K562 (cell line): ENCODE measurements around the gene PSMD11. TPM values are rescaled to one million over a fixed set of nuclear protein-coding genes. Genes with fewer than 3 reads are reported as not detected.
A peak's percentile ranks its signal among the peaks of the same experiment; 100 is the strongest.

Experiments used
- ATAC-seq: fragments of 200-7000 bp; cut with Tn5 transposase; 3 replicates; pipeline ENCODE4 v1.9.1; 2020; ENCODE audit warnings: moderate library complexity
- BruUV-seq: library from RNA; stranded (reverse); fragments of 400-500 nt; replicated peaks from 2 replicates; lab custom pipeline; 2021; lab: Mats Ljungman, UMichigan
- CTCF ChIA-PET: fragments of 300-600 bp; formaldehyde crosslinking; extraction: SDS; loops from one replicate; lab custom pipeline; 2021; ENCODE audit warnings: low intra/inter-chr PET ratio; lab: Yijun Ruan, JAX
- POLR2A ChIA-PET: fragments of 300-600, 350-650 bp; sonication (Branson Sonifier 250); formaldehyde crosslinking; extraction: SDS; loops from one replicate; lab custom pipeline; 2021; ENCODE audit warnings: antibody characterized with exemption, inconsistent platforms; lab: Yijun Ruan, JAX
- DNase-seq, 4 experiments: peaks; one replicate each; pipeline versions ENCODE4 v3.0.0 to v3.0.0-alpha.2; 2011 to 2018; ENCODE audit warnings: low spot score in 3 of 4, mixed read lengths in 3 of 4; ENCODE audit errors: extremely low read depth in 1 of 4
- FAIRE-seq: peaks from 2 replicates; lab custom pipeline; 2011; peaks lifted over from hg19 to GRCh38; lab: Jason Lieb, UNC
- H2AFZ ChIP-seq: 2 replicates; pipeline ENCODE4 v1.6.0; 2011; ENCODE audit warnings: low read depth, low read length, control low read depth, inconsistent platforms
- H3K27ac ChIP-seq: fragments of 200-600 bp; 3 replicates; pipeline ENCODE4 v1.8.0; 2011; ENCODE audit warnings: low read depth, mild to moderate bottlenecking, control low read depth, inconsistent platforms, low read length, moderate library complexity, mixed read lengths; ENCODE audit errors: extremely low read depth
- H3K27me3 ChIP-seq, 2 experiments: fragments of 300-600 bp in 1 of 2; 2 replicates in 1 of 2; 3 replicates in 1 of 2; pipeline versions ENCODE4 v1.6.0 to v1.8.0; 2011; ENCODE audit warnings: inconsistent platforms in 2 of 2, low read length in 2 of 2, mild to moderate bottlenecking in 1 of 2, mixed read lengths in 1 of 2, moderate library complexity in 1 of 2; ENCODE audit not compliant: control insufficient read depth in 2 of 2, insufficient read depth in 2 of 2
- H3K36me3 ChIP-seq: fragments of 300-600 bp; 3 replicates; pipeline ENCODE4 v1.8.0; 2011; ENCODE audit warnings: mild to moderate bottlenecking, low read length, inconsistent platforms; ENCODE audit not compliant: control insufficient read depth, insufficient read depth
- H3K4me1 ChIP-seq, 2 experiments: fragments of 200-600 bp in 1 of 2; replicated peaks in 1 of 2; 2 replicates in 1 of 2; 3 replicates in 1 of 2; pipeline versions ENCODE4 v1.5.1 to v1.8.0; 2011; ENCODE audit warnings: inconsistent platforms in 2 of 2, low read length in 2 of 2, mild to moderate bottlenecking in 1 of 2, mixed read lengths in 1 of 2, moderate library complexity in 1 of 2; ENCODE audit not compliant: control insufficient read depth in 2 of 2, insufficient read depth in 2 of 2
- H3K4me2 ChIP-seq: 2 replicates; pipeline ENCODE4 v1.6.1; 2011; ENCODE audit warnings: low read length, control low read depth, inconsistent platforms, mixed read lengths; ENCODE audit not compliant: insufficient read depth
- H3K4me3 ChIP-seq: fragments of 200-600 bp; sonication (generic), shearing (Covaris generic); 2 replicates; pipeline ENCODE4 v1.5.1; 2016; ENCODE audit warnings: control low read depth, inconsistent platforms
- H3K79me2 ChIP-seq: fragments of 200-600 bp; 3 replicates; pipeline ENCODE4 v1.8.0; 2011; ENCODE audit warnings: low read length, inconsistent platforms; ENCODE audit not compliant: control insufficient read depth, insufficient read depth
- H3K9ac ChIP-seq, 2 experiments: 2 replicates each; pipeline versions ENCODE4 v1.6.0 to v1.6.1; 2011; ENCODE audit warnings: low read depth in 2 of 2, low read length in 2 of 2, control low read depth in 1 of 2, inconsistent platforms in 1 of 2, mild to moderate bottlenecking in 1 of 2, mixed read lengths in 1 of 2; ENCODE audit not compliant: insufficient read depth in 1 of 2
- H3K9me1 ChIP-seq: one replicate; pipeline ENCODE4 v1.6.0; 2011; ENCODE audit warnings: inconsistent platforms, mild to moderate bottlenecking, low read length, moderate library complexity; ENCODE audit not compliant: control insufficient read depth, insufficient read depth
- H3K9me3 ChIP-seq: replicated peaks from 2 replicates; pipeline ENCODE4 v1.5.1; 2011; ENCODE audit warnings: low read depth, low read length, inconsistent platforms; ENCODE audit not compliant: control insufficient read depth, insufficient read depth
- H4K20me1 ChIP-seq: replicated peaks from 2 replicates; pipeline ENCODE4 v1.6.1; 2011; ENCODE audit warnings: low read length, inconsistent platforms, mixed read lengths; ENCODE audit not compliant: control insufficient read depth, insufficient read depth
- ATF1 ChIP-seq, 2 experiments: fragments of 450-650 bp in 1 of 2; IDR thresholded peaks; 2 replicates each; pipeline ENCODE4 v1.6.1; 2016; ENCODE audit warnings: missing compliant biosample characterization in 1 of 2, missing genetic modification characterization in 1 of 2
- EHMT2 ChIP-seq: fragments of 450-650 bp; IDR thresholded peaks from 2 replicates; pipeline ENCODE4 v1.6.1; 2018; ENCODE audit warnings: antibody characterized with exemption
- FIP1L1 ChIP-seq: fragments of 200-400 bp; formaldehyde crosslinking; IDR thresholded peaks from 2 replicates; pipeline ENCODE4 v1.6.1; 2018; ENCODE audit warnings: mild to moderate bottlenecking, low read depth, low read length; ENCODE audit not compliant: poor library complexity, severe bottlenecking
- HEY1 ChIP-seq: fragments of 250-450 bp; sonication (Bioruptor Pico); IDR thresholded peaks from 2 replicates; pipeline ENCODE4 v1.5.0; 2020; ENCODE audit warnings: mild to moderate bottlenecking, moderate library complexity, borderline replicate concordance
- HNRNPL ChIP-seq: fragments of 200-400 bp; formaldehyde crosslinking; IDR thresholded peaks from 2 replicates; pipeline ENCODE4 v1.6.1; 2017; ENCODE audit warnings: low read depth, mild to moderate bottlenecking, low read length
- NR2C1 ChIP-seq, 2 experiments: fragments of 450-650 bp; IDR thresholded peaks; 2 replicates each; pipeline ENCODE4 v1.6.1; 2017; ENCODE audit warnings: mild to moderate bottlenecking in 2 of 2, antibody characterized with exemption in 1 of 2, inconsistent platforms in 1 of 2, missing compliant biosample characterization in 1 of 2, missing genetic modification characterization in 1 of 2
- PML ChIP-seq: IDR thresholded peaks from 2 replicates; pipeline ENCODE4 v1.6.1; 2012; ENCODE audit warnings: low read length, inconsistent platforms
- POLR2A ChIP-seq: fragments of 450-650 bp; conservative IDR thresholded peaks from 2 replicates; pipeline ENCODE4 v1.6.1; 2016
- PRDM10 ChIP-seq: fragments of 450-650 bp; IDR thresholded peaks from 2 replicates; pipeline ENCODE4 v1.6.1; 2018; ENCODE audit not compliant: partially characterized antibody
- RBFOX2 ChIP-seq: fragments of 200-400 bp; formaldehyde crosslinking; IDR thresholded peaks from 2 replicates; pipeline ENCODE4 v1.6.1; 2017; ENCODE audit warnings: low read depth, mild to moderate bottlenecking, low read length, moderate library complexity
- SMARCC2 ChIP-seq: fragments of 450-650 bp; IDR thresholded peaks from 2 replicates; pipeline ENCODE4 v1.6.1; 2017; ENCODE audit warnings: antibody characterized with exemption, moderate library complexity, mild to moderate bottlenecking, low read depth
- ZFX ChIP-seq: sonication (generic); formaldehyde crosslinking; IDR thresholded peaks from 2 replicates; pipeline ENCODE4 v1.8.0; 2022; ENCODE audit warnings: mild to moderate bottlenecking, missing genetic modification reagents, moderate library complexity
- WGBS: fragments of 100-300 bp; shearing (Covaris generic); methylation state at CpG from one replicate; pipeline ENCODE4 v1.1.6; 2016; ENCODE audit warnings: low coverage, mixed read lengths; ENCODE audit not compliant: insufficient coverage; ENCODE audit errors: missing lambda C conversion rate; 5-methylcytosine and 5-hydroxymethylcytosine counted together
- in situ Hi-C: fragments of 300-500 bp; cut with MboI; formaldehyde crosslinking; loops from 4 replicates; pipeline ENCODE4 v1.15.0; 2018; ENCODE audit warnings: inconsistent platforms, mixed read lengths
- intact Hi-C: fragments of 100-400 bp; cut with micrococcal nuclease; formaldehyde crosslinking; loops from 2 replicates; pipeline ENCODE4 v1.14.2; 2022
- polyA plus RNA-seq, 8 experiments: library from polyadenylated mRNA; depleted of rRNA in 4 of 8; stranded (reverse) in 5 of 8; unstranded in 3 of 8; fragments of >200 nt; fragmentation: Nextera tagmentation in 2 of 8; fragmentation: Illumina TruSeq in 1 of 8; extraction: Ambion mirVana in 2 of 8; extraction: Trizol in 1 of 8; gene quantifications; 2 replicates each; pipeline versions ENCODE4 v1.2.1 to v1.2.3, GENCODE V29; 2011 to 2014; ENCODE audit warnings: inconsistent platforms in 1 of 8, missing spikeins in 1 of 8
- total RNA-seq, 7 experiments: library from RNA; depleted of rRNA in 6 of 7; stranded (reverse); fragments of >200 nt in 6 of 7; fragmentation: Illumina TruSeq in 2 of 7; extraction: Trizol in 2 of 7; gene quantifications; 2 replicates each; pipeline versions ENCODE4 v1.2.1 to v1.2.3, GENCODE V29; 2011 to 2021; ENCODE audit warnings: low replicate concordance in 1 of 7
- TF ChIP-seq, protein P1 (sequence below): fragments of 450-650 bp; IDR thresholded peaks from 2 replicates; pipeline ENCODE4 v1.6.1; 2014; ENCODE audit warnings: low read depth, mild to moderate bottlenecking, moderate library complexity, borderline replicate concordance

Gene PSMD11
- total and polyA plus RNA-seq, 9 of the 15 experiments (the other 6 are each of a cell fraction or from before 2014, with no cell fraction given), result 104 to 378 (median 158) TPM

DNA sequence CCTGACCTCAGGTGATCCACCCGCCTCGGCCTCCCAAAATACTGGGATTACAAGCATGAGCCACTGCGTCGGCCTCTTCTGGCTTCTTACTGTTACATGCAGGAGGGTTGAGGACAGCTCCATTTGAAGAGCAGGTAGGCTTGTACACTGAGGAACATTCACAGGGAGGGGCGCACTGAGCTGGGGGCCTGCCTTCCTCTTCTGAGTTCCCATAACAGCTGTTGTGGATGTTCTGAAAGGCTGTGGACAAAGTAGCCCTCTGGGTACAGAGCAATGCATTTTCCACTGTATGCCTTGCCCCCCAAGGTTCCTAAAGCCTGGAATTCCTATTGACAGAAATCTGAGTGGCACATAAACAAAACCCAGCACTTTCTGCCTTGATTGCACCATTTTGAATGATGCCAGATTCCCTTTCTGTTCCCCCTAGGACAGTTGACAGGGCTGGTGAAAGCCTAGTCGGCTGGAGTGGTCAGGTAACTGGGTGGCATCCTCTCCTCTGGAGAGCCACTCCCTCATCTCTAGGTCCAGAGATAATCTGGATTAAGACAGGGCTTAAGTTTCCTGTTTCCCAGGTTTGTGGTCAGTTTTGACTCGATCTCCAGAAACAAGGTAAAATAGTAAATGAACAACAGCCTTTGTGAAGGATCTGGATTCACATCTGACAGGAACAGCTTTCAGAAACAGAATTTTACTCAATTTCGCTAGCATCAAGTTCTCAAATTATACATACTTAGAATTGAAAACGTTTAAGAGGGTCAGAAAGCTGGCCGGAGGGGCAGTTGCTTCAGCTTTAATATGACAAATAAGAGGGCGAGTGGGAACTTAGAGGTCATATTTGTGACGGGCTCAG is 41.2 kb downstream of the PSMD11 start (continued):
- TF ChIP-seq PRDM10 (peak; percentile 67), EHMT2 (no peak)

GRCh38 chr17:32486111-32486700 is 41.9 kb downstream of the PSMD11 start:
- peak; percentile 90 for ATAC-seq
- Histone ChIP-seq H3K4me2 (peak overlapping the region; percentile 73), H4K20me1 (peaks cover 10% of the 10 kb centered on the region; the same call in 1 of the 2 replicates), H3K27ac (peak overlapping the region; percentile 78), H3K36me3 (peaks cover 57% of the 10 kb centered on the region; the same call in 2 of the 3 replicates), H3K4me3 (peak overlapping the region; percentile 56), H3K9ac (peak overlapping the region; percentile 62 to 91), H3K4me1 (peaks cover 11 to 46% of the 10 kb centered on the region in 2 experiments; a peak in 4 of 5 replicates), H3K9me1 (no peaks in the 10 kb centered on the region), H2AFZ (peak overlapping the region; percentile 91), H3K27me3 (no peaks in the 10 kb centered on the region), H3K79me2 (peaks cover 17% of the 10 kb centered on the region; the same call in 2 of the 3 replicates), H3K9me3 (no peaks in the 10 kb centered on the region)
- peak; percentile 88 to 94 (median 92) for DNase-seq
- BruUV-seq, result no TSS peak
- ChIA-PET POLR2A (interaction anchor here (0.6 to 2.5 kb wide), 9 partner anchors 9 to 620 kb away, joined by 3 to 9 read pairs (median 4); no protein-coding TSS in a partner anchor), CTCF (no interaction called here)
- intact Hi-C loops, result loop anchor here (10.0 kb wide), 1 partner anchor 169 kb away; no protein-coding TSS in a partner anchor
- WGBS, result 13% methylated on average over 24 of the region's 72 CpGs
- in situ Hi-C loops, result no loop called here
- FAIRE-seq, result peak; percentile 19
- TF ChIP-seq, protein P1, sequence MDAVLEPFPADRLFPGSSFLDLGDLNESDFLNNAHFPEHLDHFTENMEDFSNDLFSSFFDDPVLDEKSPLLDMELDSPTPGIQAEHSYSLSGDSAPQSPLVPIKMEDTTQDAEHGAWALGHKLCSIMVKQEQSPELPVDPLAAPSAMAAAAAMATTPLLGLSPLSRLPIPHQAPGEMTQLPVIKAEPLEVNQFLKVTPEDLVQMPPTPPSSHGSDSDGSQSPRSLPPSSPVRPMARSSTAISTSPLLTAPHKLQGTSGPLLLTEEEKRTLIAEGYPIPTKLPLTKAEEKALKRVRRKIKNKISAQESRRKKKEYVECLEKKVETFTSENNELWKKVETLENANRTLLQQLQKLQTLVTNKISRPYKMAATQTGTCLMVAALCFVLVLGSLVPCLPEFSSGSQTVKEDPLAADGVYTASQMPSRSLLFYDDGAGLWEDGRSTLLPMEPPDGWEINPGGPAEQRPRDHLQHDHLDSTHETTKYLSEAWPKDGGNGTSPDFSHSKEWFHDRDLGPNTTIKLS, result peak; percentile 54; the same call in 1 of the 2 replicates
- TF ChIP-seq ATF1 (CRISPR knock-in tag; IDR thresholded peaks at IDR 0.05), result no peak
- TF ChIP-seq ATF1 (tag; IDR thresholded peaks at IDR 0.05), result peak; percentile 34; the same call in 1 of the 2 replicates
- TF ChIP-seq SMARCC2, result no peak
- peak; percentile 81 for TF ChIP-seq RBFOX2
- TF ChIP-seq HNRNPL, result 0 out of 2 replicates have a peak, but pooled peaks have one; percentile 49
- no peak for TF ChIP-seq NR2C1 (IDR thresholded peaks at IDR 0.05)
- TF ChIP-seq NR2C1 (tag; IDR thresholded peaks at IDR 0.05), result no peak
- TF ChIP-seq HEY1 (CRISPR knock-in tag), result no peak
- TF ChIP-seq ZFX (CRISPR knock-in tag), result peak; percentile 66
- peak; percentile 63 for TF ChIP-seq FIP1L1
- peak; percentile 62 for TF ChIP-seq POLR2A
- no peak for TF ChIP-seq PML
